Body of pancreas (tissue), 4 donors: ENCODE results near the gene TOM1L1. TPM values are rescaled to one million over a fixed set of nuclear protein-coding genes. Genes with fewer than 3 reads are reported as not detected.

Experiments used
- ATAC-seq: fragments of 150-250 bp; one replicate; pipeline ENCODE4 v1.9.1; 2016
- DNase-seq, 4 donors: peaks; one replicate each; pipeline ENCODE4 v3.0.0-alpha.2; 2019
- H3K27ac ChIP-seq, 4 donors: fragments of 200-600 bp; sonication (generic); 1 replicate in 3 of 4; 2 replicates in 1 of 4; pipeline versions ENCODE4 v1.5.1 to v1.6.1; 2016 to 2019; ENCODE audit warnings: mild to moderate bottlenecking in 1 of 4, mixed read lengths in 1 of 4, moderate library complexity in 1 of 4
- H3K27me3 ChIP-seq, 2 donors: fragments of 200-600 bp; sonication (generic); one replicate each; pipeline ENCODE4 v1.6.0; 2016; ENCODE audit warnings: mild to moderate bottlenecking in 1 of 2
- H3K36me3 ChIP-seq, 2 donors: fragments of 200-600 bp; sonication (generic); replicated peaks in 1 of 2; 2 replicates each; pipeline ENCODE4 v1.5.1; 2016; ENCODE audit warnings: low read depth in 2 of 2; ENCODE audit not compliant: insufficient read depth in 1 of 2
- H3K4me1 ChIP-seq: fragments of 200-600 bp; sonication (generic); one replicate; pipeline ENCODE4 v1.6.0; 2016
- H3K4me3 ChIP-seq, 2 donors: fragments of 200-600 bp; sonication (generic); 1 replicate in 1 of 2; 2 replicates in 1 of 2; pipeline ENCODE4 v1.5.1; 2016 to 2019
- H3K9me3 ChIP-seq, 3 donors: fragments of 200-600 bp; sonication (generic); 1 replicate in 2 of 3; 2 replicates in 1 of 3; pipeline ENCODE4 v1.5.1; 2016
- POLR2A ChIP-seq, 3 donors: fragments of 450-650 bp; IDR thresholded peaks; one replicate each; pipeline ENCODE4 v1.6.1; 2016; ENCODE audit warnings: antibody characterized with exemption in 3 of 3, mild to moderate bottlenecking in 2 of 3
- WGBS, 2 donors: methylation state at CpG; one replicate each; pipeline ENCODE4 v1.1.5; 2017; 5-methylcytosine and 5-hydroxymethylcytosine counted together
- intact Hi-C: fragments of 100-400 bp; cut with DNase I; formaldehyde crosslinking; loops from one replicate; pipeline ENCODE4 v1.15.1; 2023
- total RNA-seq, 2 donors: library from RNA; depleted of rRNA; stranded (reverse); fragments of >200 nt; gene quantifications; one replicate each; pipeline ENCODE4 v1.1.0, GENCODE V29; 2016
- TF ChIP-seq, protein P1 (sequence below), 7 experiments: fragments of 450-650 bp in 4 of 7; fragments of 200-600 bp in 3 of 7; sonication (generic) in 3 of 7; IDR thresholded peaks; one replicate each; pipeline ENCODE4 v1.5.1; 2016 to 2019; ENCODE audit warnings: antibody characterized with exemption in 7 of 7

TOM1L1 gene
- total RNA-seq, 2 donors from 2014 or later: 41.5 to 50.8 TPM

DNA sequence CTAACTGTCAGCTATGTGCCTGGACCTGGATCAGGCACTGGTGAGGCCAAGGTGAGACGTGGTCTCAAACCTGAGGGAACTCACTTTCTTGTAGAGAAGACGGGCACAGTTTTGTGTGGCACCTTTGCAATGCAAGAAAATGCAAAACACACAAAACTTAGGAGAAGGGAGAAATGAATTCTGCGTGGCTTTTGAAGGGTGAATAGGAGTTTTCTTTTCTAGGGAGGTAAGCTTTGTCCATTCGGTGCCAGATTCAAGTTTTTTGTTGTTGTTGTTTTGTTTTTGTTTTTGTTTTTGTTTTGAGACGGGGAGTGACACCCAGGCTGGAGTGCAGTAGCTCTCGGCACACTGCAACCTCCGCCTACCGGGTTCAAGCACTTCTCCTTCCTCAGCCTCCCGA is 1.4 kb downstream of the TOM1L1 start:
- Histone ChIP-seq H3K27ac (peak overlapping the region in 1 of 4 donors; percentile 72), H3K9me3 (no peaks in the 10 kb centered on the region), H3K27me3 (no peaks in the 10 kb centered on the region), H3K4me1 (peaks cover 38% of the 10 kb centered on the region), H3K36me3 (no peaks in the 10 kb centered on the region), H3K4me3 (no peak overlapping the region)
- WGBS, 2 donors: 87 to 92% methylated on average over 9 of the region's 9 CpGs
- TF ChIP-seq, protein P1, sequence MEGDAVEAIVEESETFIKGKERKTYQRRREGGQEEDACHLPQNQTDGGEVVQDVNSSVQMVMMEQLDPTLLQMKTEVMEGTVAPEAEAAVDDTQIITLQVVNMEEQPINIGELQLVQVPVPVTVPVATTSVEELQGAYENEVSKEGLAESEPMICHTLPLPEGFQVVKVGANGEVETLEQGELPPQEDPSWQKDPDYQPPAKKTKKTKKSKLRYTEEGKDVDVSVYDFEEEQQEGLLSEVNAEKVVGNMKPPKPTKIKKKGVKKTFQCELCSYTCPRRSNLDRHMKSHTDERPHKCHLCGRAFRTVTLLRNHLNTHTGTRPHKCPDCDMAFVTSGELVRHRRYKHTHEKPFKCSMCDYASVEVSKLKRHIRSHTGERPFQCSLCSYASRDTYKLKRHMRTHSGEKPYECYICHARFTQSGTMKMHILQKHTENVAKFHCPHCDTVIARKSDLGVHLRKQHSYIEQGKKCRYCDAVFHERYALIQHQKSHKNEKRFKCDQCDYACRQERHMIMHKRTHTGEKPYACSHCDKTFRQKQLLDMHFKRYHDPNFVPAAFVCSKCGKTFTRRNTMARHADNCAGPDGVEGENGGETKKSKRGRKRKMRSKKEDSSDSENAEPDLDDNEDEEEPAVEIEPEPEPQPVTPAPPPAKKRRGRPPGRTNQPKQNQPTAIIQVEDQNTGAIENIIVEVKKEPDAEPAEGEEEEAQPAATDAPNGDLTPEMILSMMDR (IDR thresholded peaks at IDR 0.05): no peak
- TF ChIP-seq POLR2A (IDR thresholded peaks at IDR 0.05): no peak
- ATAC-seq: no peak
- intact Hi-C loops: no loop called here
- no peak for DNase-seq

DNA sequence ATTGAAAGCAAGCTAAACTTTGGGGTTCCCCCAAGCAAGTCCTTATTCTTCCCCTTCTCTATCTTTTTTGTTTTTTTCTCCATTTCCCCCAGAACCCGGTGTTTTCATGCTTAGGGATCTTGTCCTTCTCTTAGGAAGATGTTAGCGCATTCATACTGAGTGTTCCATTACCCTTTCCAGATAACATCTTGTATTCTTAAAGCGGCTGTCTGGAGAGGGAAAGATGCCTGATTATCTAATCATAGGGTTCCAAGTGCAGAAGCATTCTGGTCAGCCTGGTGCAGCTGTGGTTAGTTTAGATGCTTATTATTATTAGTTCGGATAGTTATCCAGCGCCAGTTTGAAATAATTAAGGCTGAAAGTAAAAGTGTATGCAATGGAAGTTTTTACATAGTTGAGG is 2.0 kb downstream of the TOM1L1 start:
- Histone ChIP-seq H3K36me3 (no peaks in the 10 kb centered on the region), H3K9me3 (no peaks in the 10 kb centered on the region), H3K27me3 (no peaks in the 10 kb centered on the region), H3K4me1 (peaks cover 44% of the 10 kb centered on the region), H3K27ac (no peak overlapping the region), H3K4me3 (no peak overlapping the region)
- intact Hi-C loops: no loop called here
- DNase-seq (no peak), ATAC-seq (no peak)
- TF ChIP-seq, protein P1 (IDR thresholded peaks at IDR 0.05): no peak
- no peak for TF ChIP-seq POLR2A (IDR thresholded peaks at IDR 0.05)
- WGBS, 2 donors: 33 to 53% methylated on average over 5 of the region's 5 CpGs

DNA sequence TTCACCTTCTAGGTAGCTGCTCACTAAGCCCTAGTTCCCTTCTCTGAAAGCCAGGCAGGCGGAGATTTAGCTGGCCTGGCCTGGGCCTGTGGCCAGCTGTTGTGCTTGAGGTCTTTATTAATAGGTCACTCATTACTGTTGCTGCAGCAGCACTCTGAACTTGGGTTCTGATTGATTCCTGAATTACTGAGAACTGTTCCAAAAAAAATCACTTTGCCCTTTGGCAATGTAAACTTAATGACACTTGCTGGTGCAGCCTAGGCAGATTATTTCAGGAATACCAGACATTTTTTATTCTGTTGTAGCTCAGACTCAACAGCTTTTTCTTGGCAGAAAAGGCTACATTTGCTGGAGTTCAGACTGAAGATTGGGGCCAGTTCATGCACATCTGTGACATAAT is 2.7 kb downstream of the TOM1L1 start:
- Histone ChIP-seq H3K27ac (no peak overlapping the region), H3K27me3 (no peaks in the 10 kb centered on the region), H3K4me1 (peaks cover 51% of the 10 kb centered on the region), H3K9me3 (no peaks in the 10 kb centered on the region), H3K4me3 (no peak overlapping the region), H3K36me3 (no peaks in the 10 kb centered on the region)
- TF ChIP-seq POLR2A (IDR thresholded peaks at IDR 0.05): no peak
- TF ChIP-seq, protein P1 (IDR thresholded peaks at IDR 0.05): no peak
- 0 to 14% methylated on average over 1 of the region's 1 CpG for WGBS, 2 donors
- DNase-seq: peak; percentile 83 to 93 (median 88)
- intact Hi-C loops: no loop called here
- peak; percentile 77 for ATAC-seq

DNA sequence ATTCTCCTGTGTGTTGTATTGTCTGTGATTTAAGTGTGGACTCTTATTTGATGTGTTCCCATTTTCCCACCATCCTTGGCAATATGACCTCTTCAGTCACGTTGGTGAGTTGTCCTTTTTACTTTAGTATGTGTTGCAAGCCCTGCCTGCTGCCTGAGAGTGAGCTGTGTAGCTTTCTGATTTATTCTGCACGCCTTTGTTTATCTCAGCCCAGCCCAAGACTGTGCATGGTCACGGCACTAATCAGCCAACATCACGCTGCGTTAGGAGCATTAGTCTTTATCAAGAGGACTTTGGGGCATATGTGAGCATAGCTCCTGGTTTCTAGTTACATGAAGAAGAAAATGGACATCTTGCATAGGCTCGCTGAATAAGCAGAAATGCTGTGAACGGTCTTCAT is 6.0 kb downstream of the TOM1L1 start:
- 55 to 75% methylated on average over 7 of the region's 7 CpGs for WGBS, 2 donors
- ATAC-seq: no peak
- TF ChIP-seq, protein P1 (IDR thresholded peaks at IDR 0.05): no peak
- no peak for TF ChIP-seq POLR2A (IDR thresholded peaks at IDR 0.05)
- DNase-seq: no peak
- no peak overlapping the region for H3K27ac ChIP-seq
- H3K4me1 ChIP-seq: peaks cover 52% of the 10 kb centered on the region
- no peaks in the 10 kb centered on the region for H3K27me3 ChIP-seq
- no peaks in the 10 kb centered on the region for H3K9me3 ChIP-seq
- H3K4me3 ChIP-seq: no peak overlapping the region
- H3K36me3 ChIP-seq: no peaks in the 10 kb centered on the region
- intact Hi-C loops: no loop called here

DNA sequence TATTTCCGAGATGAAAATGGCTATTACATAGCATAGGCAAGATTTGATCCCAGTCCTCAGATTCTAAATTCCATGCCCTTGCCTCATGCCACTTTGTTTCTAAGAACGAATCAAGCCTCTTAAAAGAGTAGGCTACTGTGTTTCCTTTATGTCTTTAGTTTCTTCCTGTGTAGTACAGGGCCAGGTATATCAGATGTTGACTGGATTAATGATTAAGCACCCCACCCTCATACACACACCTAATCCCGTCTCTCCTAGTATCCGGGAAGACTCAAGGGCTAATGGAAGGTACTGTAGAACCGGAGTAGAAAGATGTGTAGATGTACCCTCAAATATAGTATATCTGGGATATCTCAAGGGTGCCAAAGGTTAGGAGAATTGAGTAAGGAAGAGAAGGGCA is 6.7 kb downstream of the TOM1L1 start:
- Histone ChIP-seq H3K27me3 (no peaks in the 10 kb centered on the region), H3K4me3 (no peak overlapping the region), H3K36me3 (no peaks in the 10 kb centered on the region), H3K27ac (peak overlapping the region in 1 of 4 donors; percentile 24), H3K4me1 (peaks cover 52% of the 10 kb centered on the region), H3K9me3 (no peaks in the 10 kb centered on the region)
- ATAC-seq (no peak), DNase-seq (no peak)
- TF ChIP-seq, protein P1 (IDR thresholded peaks at IDR 0.05): no peak
- no peak for TF ChIP-seq POLR2A (IDR thresholded peaks at IDR 0.05)
- intact Hi-C loops: no loop called here
- WGBS, 2 donors: 22 to 23% methylated on average over 5 of the region's 5 CpGs
